Kidney (tissue), 14 donors: ENCODE data around the gene TSPAN3. TPM values are rescaled to one million over a fixed set of nuclear protein-coding genes. Genes with fewer than 3 reads are reported as not detected.

Experiments
- DNase-seq, 5 donors: peaks; one replicate each; pipeline ENCODE4 v3.0.0-alpha.2; 2013 to 2020
- FAIRE-seq: peaks from 2 replicates; lab custom pipeline; 2012; peaks lifted over from hg19 to GRCh38; lab: Jason Lieb, UNC
- H3K27ac ChIP-seq, 2 donors: one replicate each; pipeline ENCODE4 v1.7.0; 2013; ENCODE audit warnings: low read depth in 2 of 2, low read length in 2 of 2, inconsistent platforms in 1 of 2
- H3K27me3 ChIP-seq: one replicate; pipeline ENCODE4 v1.7.1; 2013; ENCODE audit warnings: low read length, inconsistent platforms; ENCODE audit not compliant: control insufficient read depth, insufficient read depth
- H3K36me3 ChIP-seq, 3 donors: one replicate each; pipeline versions ENCODE4 v1.7.0 to v1.7.1; 2013; ENCODE audit warnings: low read length in 3 of 3, control low read depth in 1 of 3, inconsistent platforms in 1 of 3; ENCODE audit not compliant: insufficient read depth in 3 of 3, control insufficient read depth in 2 of 3
- H3K4me1 ChIP-seq, 3 donors: one replicate each; pipeline versions ENCODE4 v1.7.0 to v1.7.1; 2013; ENCODE audit warnings: low read length in 3 of 3, inconsistent platforms in 1 of 3, low read depth in 1 of 3; ENCODE audit not compliant: control insufficient read depth in 2 of 3, insufficient read depth in 2 of 3
- H3K4me3 ChIP-seq, 3 donors: one replicate each; pipeline versions ENCODE4 v1.7.0 to v1.8.1; 2013; ENCODE audit warnings: low read length in 3 of 3, control low read depth in 1 of 3, inconsistent platforms in 1 of 3
- H3K9ac ChIP-seq, 3 donors: one replicate each; pipeline versions ENCODE4 v1.7.0 to v1.7.1; 2013; ENCODE audit warnings: low read length in 3 of 3, control low read depth in 1 of 3, inconsistent platforms in 1 of 3
- H3K9me3 ChIP-seq, 3 donors: one replicate each; pipeline versions ENCODE4 v1.7.0 to v1.7.1; 2013; ENCODE audit warnings: low read length in 3 of 3, control low read depth in 1 of 3, inconsistent platforms in 1 of 3; ENCODE audit not compliant: control insufficient read depth in 2 of 3, insufficient read depth in 1 of 3
- CTCF ChIP-seq: IDR thresholded peaks from 3 replicates; pipeline ENCODE4 v1.5.1; 2012; ENCODE audit warnings: mild to moderate bottlenecking, moderate library complexity, borderline replicate concordance; ENCODE audit not compliant: insufficient read depth; ENCODE audit errors: extremely low read depth
- intact Hi-C: fragments of 100-400 bp; cut with DNase I; formaldehyde crosslinking; loops from one replicate; pipeline ENCODE4 v1.11.1; 2022
- polyA plus RNA-seq: library from polyadenylated mRNA; stranded (reverse); fragments of 350-450 nt; fragmentation: Illumina TruSeq; extraction: RNeasy Lipid Tissue Mini Kit (QIAGEN cat#74804); gene quantifications from one replicate; pipeline ENCODE4 v1.2.3, GENCODE V29; 2014; ENCODE audit warnings: low read depth, low replicate concordance; ENCODE audit not compliant: insufficient read depth
- total RNA-seq: library from RNA; stranded (reverse); fragmentation: NEBNext Ultra II Directional; extraction: Animal tissue kit (Norgen Biotek cat#: 25700); gene quantifications from one replicate; pipeline ENCODE4 v1.2.1, GENCODE V29; 2021
- donor health status: control.
- donor health status: control.
- donor health status: control.
- donor health status: control.
- donor health status: control.
- donor health status: DM: yes; HTN: yes; CAD: no.
- donor health status: Normal renal cell carcinoma (clear cell type).

The TSPAN3 gene
- total and polyA plus RNA-seq, 2 donors from 2014 or later = 245 to 273 TPM

DNA sequence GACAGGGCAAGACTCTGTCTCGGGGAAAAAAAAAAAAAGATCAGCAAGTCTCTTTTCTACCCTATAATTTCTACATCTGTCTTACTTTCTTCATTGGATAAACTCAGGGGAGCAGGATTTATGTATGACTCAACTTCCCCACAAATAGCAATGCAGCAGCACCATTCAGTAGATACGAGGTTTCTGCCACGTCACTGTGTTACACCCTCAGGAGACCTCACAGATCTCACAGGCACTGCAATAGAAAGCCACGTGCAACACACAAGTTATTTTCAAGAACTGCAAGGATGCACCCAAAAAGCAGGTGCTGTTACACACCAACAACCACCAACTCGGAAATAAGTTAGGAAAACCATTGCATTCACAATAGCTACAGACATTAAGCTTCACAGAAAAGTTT is 30.2 kb downstream of the TSPAN3 start:
- no peak for DNase-seq
- no peak overlapping the region for H3K9ac ChIP-seq
- no peak overlapping the region for H3K4me3 ChIP-seq
- FAIRE-seq = no peak
- H3K9me3 ChIP-seq = no peaks in the 10 kb centered on the region
- H3K27me3 ChIP-seq = no peaks in the 10 kb centered on the region
- peaks cover 8 to 27% (median 18%) of the 10 kb centered on the region in 3 donors for H3K36me3 ChIP-seq
- intact Hi-C loops = no loop called here
- no peaks in the 10 kb centered on the region for H3K4me1 ChIP-seq
- TF ChIP-seq CTCF = no peak
- no peak overlapping the region for H3K27ac ChIP-seq

DNA sequence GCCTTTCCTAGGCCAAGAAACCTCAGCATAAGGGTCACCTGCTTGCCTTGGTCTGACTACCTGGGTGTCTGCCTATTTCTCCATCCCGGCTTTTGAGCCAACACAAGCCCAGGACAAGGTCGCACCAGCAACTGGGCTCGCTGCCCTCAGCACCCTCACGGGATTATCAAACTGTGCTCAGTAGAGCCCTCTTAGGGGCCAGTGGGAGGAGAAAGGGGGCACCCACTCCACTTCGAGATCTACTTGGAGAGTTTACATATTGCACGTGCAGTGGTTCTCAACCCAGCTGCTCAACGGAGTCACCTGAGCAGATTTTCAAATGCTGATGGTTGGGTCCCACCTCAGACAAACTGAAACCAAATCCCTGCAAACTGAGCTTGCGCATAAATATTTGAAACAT is 31.1 kb downstream of the TSPAN3 start:
- Histone ChIP-seq H3K4me1 (no peaks in the 10 kb centered on the region), H3K27me3 (no peaks in the 10 kb centered on the region), H3K36me3 (peaks cover 5 to 27% (median 13%) of the 10 kb centered on the region in 3 donors), H3K9ac (no peak overlapping the region), H3K27ac (no peak overlapping the region), H3K9me3 (no peaks in the 10 kb centered on the region), H3K4me3 (no peak overlapping the region)
- DNase-seq = no peak
- intact Hi-C loops = no loop called here
- TF ChIP-seq CTCF = no peak
- FAIRE-seq = no peak

GRCh38 chr15:77039217-77039533 is 31.7 kb downstream of the TSPAN3 start:
- Histone ChIP-seq H3K9ac (no peak overlapping the region), H3K27ac (no peak overlapping the region), H3K4me3 (no peak overlapping the region), H3K27me3 (no peaks in the 10 kb centered on the region), H3K36me3 (peaks cover 4 to 23% (median 9%) of the 10 kb centered on the region in 3 donors), H3K4me1 (no peaks in the 10 kb centered on the region), H3K9me3 (no peaks in the 10 kb centered on the region)
- no peak for TF ChIP-seq CTCF
- intact Hi-C loops = no loop called here
- FAIRE-seq (no peak), DNase-seq (no peak)
